Putamen (tissue), 1 donor: ENCODE data around the gene FBXO39.
A peak's percentile ranks its signal among the peaks of the same experiment; 100 is the strongest.
"Not testable (repeated sequence)": the region's sequence is repeated elsewhere in the genome, so short reads cannot be mapped to it uniquely, and the experiment has no call there.

Source experiments
- DNase-seq: peaks from one replicate; pipeline ENCODE4 v3.0.0-alpha.2; 2016; ENCODE audit warnings: low spot score

The FBXO39 gene

GRCh38 chr17:6775871-6776405 is at the start of gene FBXO39:
FBXO39 (plus strand) TSS chr17:6776215; CDS start chr17:6779869, 3,654 bp downstream.
- no peak for DNase-seq

- DNase-seq: no peak
Measured at GRCh38 chr17:6729531-6729930, 46.5 kb upstream of the FBXO39 start.

GRCh38 chr17:6746665-6747064 is 29.4 kb upstream of the FBXO39 start:
- DNase-seq: not testable (repeated sequence)

GRCh38 chr17:6748617-6749016 is 27.4 kb upstream of the FBXO39 start:
- DNase-seq: no peak

- no peak for DNase-seq
Measured at GRCh38 chr17:6749519-6749918, 26.5 kb upstream of the FBXO39 start.

GRCh38 chr17:6752068-6752909 is 23.7 kb upstream of the FBXO39 start:
- peak; percentile 19 for DNase-seq

GRCh38 chr17:6753006-6753445 is 23.0 kb upstream of the FBXO39 start:
- DNase-seq: peak; percentile 47

- DNase-seq: no peak
Measured at GRCh38 chr17:6753546-6753945, 22.5 kb upstream of the FBXO39 start.

GRCh38 chr17:6755281-6755680 is 20.7 kb upstream of the FBXO39 start:
- no peak for DNase-seq

- DNase-seq: peak; percentile 24
Measured at GRCh38 chr17:6755731-6756184, 20.3 kb upstream of the FBXO39 start, which contains the start of gene XAF1. XAF1 (plus strand) TSS chr17:6756046; CDS start chr17:6756079, 33 bp downstream.

- no peak for DNase-seq
Measured at GRCh38 chr17:6756425-6757031, 19.5 kb upstream of the FBXO39 start.

- DNase-seq: no peak
Measured at GRCh38 chr17:6757747-6758146, 18.3 kb upstream of the FBXO39 start.

- no peak for DNase-seq
Measured at GRCh38 chr17:6761779-6762178, 14.2 kb upstream of the FBXO39 start.

- DNase-seq: no peak
Measured at GRCh38 chr17:6768447-6768846, 7.6 kb upstream of the FBXO39 start.

- DNase-seq: no peak
Measured at GRCh38 chr17:6772016-6772415, 4.0 kb upstream of the FBXO39 start.

- not testable (repeated sequence) for DNase-seq
Measured at GRCh38 chr17:6774906-6775305, 1.1 kb upstream of the FBXO39 start.

GRCh38 chr17:6779411-6779810 is 3.4 kb downstream of the FBXO39 start:
- DNase-seq: no peak

- DNase-seq: no peak
Measured at GRCh38 chr17:6780001-6780400, 4.0 kb downstream of the FBXO39 start.

- DNase-seq: no peak
Measured at GRCh38 chr17:6780886-6781285, 4.9 kb downstream of the FBXO39 start.

GRCh38 chr17:6782244-6782643 is 6.2 kb downstream of the FBXO39 start:
- no peak for DNase-seq

GRCh38 chr17:6786618-6787017 is 10.6 kb downstream of the FBXO39 start:
- peak; percentile 2 for DNase-seq

- DNase-seq: no peak
Measured at GRCh38 chr17:6787081-6787693, 11.2 kb downstream of the FBXO39 start.
